Measurements from ENCODE around the gene SPEN. TPM values are rescaled to one million over a fixed set of nuclear protein-coding genes. Genes with fewer than 3 reads are reported as not detected.

The SPEN gene
- total and polyA plus RNA-seq, 2 of the 4 experiments (the other 2 are of a cell fraction), result 7.6 to 15.8 TPM

DNA sequence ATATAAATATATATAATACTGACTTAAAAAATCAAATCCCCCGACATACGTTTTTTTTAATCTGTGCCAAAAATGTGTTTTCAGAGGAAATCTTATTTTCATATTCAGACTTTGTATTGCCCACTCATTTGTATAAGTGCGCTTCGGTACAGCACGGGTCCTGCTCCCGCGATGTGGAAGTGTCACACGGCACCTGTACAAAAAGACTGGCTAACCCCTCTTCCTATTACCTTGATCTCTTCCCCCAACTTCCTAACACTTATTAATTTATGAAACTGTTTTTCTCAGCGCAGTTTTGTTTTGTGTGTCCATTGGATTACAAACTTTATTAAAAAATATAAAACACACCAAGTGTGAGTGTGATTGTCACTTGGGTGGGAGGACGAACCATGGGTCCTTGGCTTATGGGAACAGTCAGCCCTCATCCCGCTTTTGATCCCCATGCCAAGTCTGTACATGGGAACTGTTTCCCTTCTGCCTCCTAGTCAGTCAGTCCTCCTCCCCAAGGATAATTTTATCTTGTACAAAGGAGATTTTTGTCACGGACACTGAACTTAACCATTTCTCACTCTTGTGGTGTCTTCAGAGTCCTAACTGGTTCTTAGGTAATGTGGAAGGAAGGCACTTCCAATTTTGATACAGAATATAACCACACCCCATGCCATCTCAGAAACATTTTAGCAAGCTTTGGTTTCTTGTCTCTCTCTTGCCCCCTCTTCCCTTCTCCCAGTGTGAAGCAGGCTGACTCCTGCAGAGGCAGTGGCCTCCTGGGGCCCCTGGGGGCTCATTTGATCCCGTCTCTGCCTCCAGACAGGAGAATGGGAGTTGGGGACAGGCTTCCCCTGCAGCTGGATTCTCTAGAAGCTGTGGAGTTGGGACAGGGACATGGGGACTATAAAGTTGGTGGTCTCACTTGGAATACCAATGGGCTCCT lies 92.9 kb downstream of the SPEN start:
- no peak overlapping the region for H4K5ac ChIP-seq (ENCODE audit: low read depth, low read length)
- in situ Hi-C loops (cut with MboI; ENCODE audit: low sequenced_read_pairs) (no loop called here), dilution Hi-C loops (cut with HindIII; ENCODE audit: low sequenced_read_pairs, unreplicated experiment) (no loop called here), intact Hi-C loops (cut with micrococcal nuclease) (no loop called here)
- H3K4me2 ChIP-seq (ENCODE audit: low read depth, low read length), result no peak overlapping the region
- no peak overlapping the region for H3K56ac ChIP-seq (ENCODE audit: extremely low read depth, insufficient read depth, low read length)
- H3K27me3 ChIP-seq (ENCODE audit: control insufficient read depth, insufficient read depth, low read length), result no peaks in the 10 kb centered on the region
- no peak overlapping the region for H2BK120ac ChIP-seq (ENCODE audit: low read depth, low read length)
- H3K9me1 ChIP-seq (ENCODE audit: insufficient read depth, low read length), result peaks cover 25% of the 10 kb centered on the region
- H3K27ac ChIP-seq (ENCODE audit: insufficient read depth, low read length), result no peak overlapping the region
- 0 out of 3 replicates have a peak overlapping the region, but pooled peaks have one; percentile 5 for H2BK15ac ChIP-seq (ENCODE audit: low read depth, low read length)
- peaks cover 71% of the 10 kb centered on the region for H3K36me3 ChIP-seq (ENCODE audit: control insufficient read depth, insufficient read depth, low read length)
- no peak overlapping the region for H2BK20ac ChIP-seq (ENCODE audit: low read depth, low read length)
- ChIA-PET POLR2A (ENCODE audit: unreplicated experiment) (no interaction called here), CTCF (no interaction called here)
- no peak overlapping the region for H2BK5ac ChIP-seq (ENCODE audit: low read depth, low read length, poor library complexity, severe bottlenecking)
- 0 out of 2 replicates have a peak overlapping the region, but pooled peaks have one; percentile 5 for H2AK5ac ChIP-seq (ENCODE audit: low read depth, low read length)
- no peak for DNase-seq
- H2AK9ac ChIP-seq (replicated peaks; ENCODE audit: low read depth, low read length, poor library complexity), result no peak overlapping the region
- no peak overlapping the region; the same call in 1 of the 2 replicates for H4K91ac ChIP-seq (ENCODE audit: insufficient read depth, low read depth, low read length)
- peaks cover 11 to 67% of the 10 kb centered on the region in 2 experiments; a peak in 3 of 4 replicates for H3K79me1 ChIP-seq (ENCODE audit: low read depth in 1 of 2, low read length in 2 of 2)
- peaks cover 3% of the 10 kb centered on the region; the same call in 1 of the 2 replicates for H4K20me1 ChIP-seq (ENCODE audit: insufficient read depth, low read length)
- H3K23ac ChIP-seq (ENCODE audit: low read depth, low read length), result no peak overlapping the region; the same call in 1 of the 2 replicates
- no peak overlapping the region for H3K4me3 ChIP-seq (ENCODE audit: insufficient read depth, low read depth, low read length)
- ATAC-seq (ENCODE audit: low read depth), result no peak
- H3K9ac ChIP-seq (ENCODE audit: low read depth, low read length), result no peak overlapping the region
- no peaks in the 10 kb centered on the region for H3K9me3 ChIP-seq (ENCODE audit: control insufficient read depth, insufficient read depth, low read length)
- H3K4me1 ChIP-seq (ENCODE audit: control insufficient read depth, insufficient read depth, low read length), result peaks cover 14% of the 10 kb centered on the region
- H2AFZ ChIP-seq (replicated peaks; ENCODE audit: low read length, poor library complexity), result no peak overlapping the region
- H3K14ac ChIP-seq (replicated peaks; ENCODE audit: low read depth, low read length), result no peak overlapping the region
- no peak for TF ChIP-seq MXI1 (IDR thresholded peaks at IDR 0.05; ENCODE audit: borderline replicate concordance, low read depth, low read length)
- no peak for TF ChIP-seq RFX5 (IDR thresholded peaks at IDR 0.05; ENCODE audit: low read depth, low read length)
- no peak for TF ChIP-seq SMC3 (IDR thresholded peaks at IDR 0.05; ENCODE audit: low read depth, low read length)
- no peak for TF ChIP-seq CEBPB (IDR thresholded peaks at IDR 0.05; ENCODE audit: low read depth, low read length)
- TF ChIP-seq BHLHE40 (IDR thresholded peaks at IDR 0.05; ENCODE audit: low read depth, low read length), result no peak
- TF ChIP-seq MAFK (IDR thresholded peaks at IDR 0.05; ENCODE audit: low read depth, low read length), result no peak
- no peak for TF ChIP-seq CHD1 (IDR thresholded peaks at IDR 0.05; ENCODE audit: low read depth, low read length)
- TF ChIP-seq, protein P1, sequence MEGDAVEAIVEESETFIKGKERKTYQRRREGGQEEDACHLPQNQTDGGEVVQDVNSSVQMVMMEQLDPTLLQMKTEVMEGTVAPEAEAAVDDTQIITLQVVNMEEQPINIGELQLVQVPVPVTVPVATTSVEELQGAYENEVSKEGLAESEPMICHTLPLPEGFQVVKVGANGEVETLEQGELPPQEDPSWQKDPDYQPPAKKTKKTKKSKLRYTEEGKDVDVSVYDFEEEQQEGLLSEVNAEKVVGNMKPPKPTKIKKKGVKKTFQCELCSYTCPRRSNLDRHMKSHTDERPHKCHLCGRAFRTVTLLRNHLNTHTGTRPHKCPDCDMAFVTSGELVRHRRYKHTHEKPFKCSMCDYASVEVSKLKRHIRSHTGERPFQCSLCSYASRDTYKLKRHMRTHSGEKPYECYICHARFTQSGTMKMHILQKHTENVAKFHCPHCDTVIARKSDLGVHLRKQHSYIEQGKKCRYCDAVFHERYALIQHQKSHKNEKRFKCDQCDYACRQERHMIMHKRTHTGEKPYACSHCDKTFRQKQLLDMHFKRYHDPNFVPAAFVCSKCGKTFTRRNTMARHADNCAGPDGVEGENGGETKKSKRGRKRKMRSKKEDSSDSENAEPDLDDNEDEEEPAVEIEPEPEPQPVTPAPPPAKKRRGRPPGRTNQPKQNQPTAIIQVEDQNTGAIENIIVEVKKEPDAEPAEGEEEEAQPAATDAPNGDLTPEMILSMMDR (conservative IDR thresholded peaks at IDR 0.05; ENCODE audit: low read depth, low read length), result no peak
- TF ChIP-seq POLR2A (IDR thresholded peaks at IDR 0.05; ENCODE audit: low read depth, low read length), result no peak
- no peak for TF ChIP-seq NFE2L2 (IDR thresholded peaks at IDR 0.05; ENCODE audit: low read depth, low read length)
- no peak overlapping the region; a peak in 1 of 4 replicates for H4K8ac ChIP-seq (ENCODE audit: low read depth in 2 of 2, low read length in 2 of 2)
- no peak overlapping the region for H3K4ac ChIP-seq (ENCODE audit: low read depth, low read length)
- WGBS, 2 experiments (ENCODE audit: extremely low coverage in 2 of 2, insufficient read length in 1 of 2), result no CpG with 5 or more reads among the region's 13 CpGs
- BruUV-seq (replicated peaks), result no TSS peak
- H3K18ac ChIP-seq (ENCODE audit: low read depth, low read length), result no peak overlapping the region
